GM18505 (cell line): ENCODE measurements around the gene MAP3K19.
A peak's percentile ranks its signal among the peaks of the same experiment; 100 is the strongest.

Experiments used
- ATAC-seq: cut with Tn5 transposase; IDR thresholded peaks from one replicate; pipeline ENCODE4 v1.9.1; 2021; ENCODE audit not compliant: unreplicated experiment
- POLR2A ChIP-seq: IDR thresholded peaks from 4 replicates; pipeline ENCODE4 v1.6.1; 2011; ENCODE audit warnings: borderline replicate concordance; ENCODE audit not compliant: insufficient read depth, insufficient read length; ENCODE audit errors: extremely low read depth

The MAP3K19 gene

GRCh38 chr2:134944975-134945374 lies 102.3 kb downstream of the MAP3K19 start:
- ATAC-seq, result no peak

GRCh38 chr2:134943540-134943939 lies 103.7 kb downstream of the MAP3K19 start:
- no peak for TF ChIP-seq POLR2A
- ATAC-seq, result peak; percentile 79

More at GRCh38 chr2:134944975-134945374, 102.3 kb downstream of the MAP3K19 start:
- TF ChIP-seq POLR2A, result no peak

GRCh38 chr2:134936691-134937090 lies 110.6 kb downstream of the MAP3K19 start:
- no peak for TF ChIP-seq POLR2A
- no peak for ATAC-seq

- ATAC-seq, result no peak
- TF ChIP-seq POLR2A, result no peak
Observed at GRCh38 chr2:134934641-134935040, 112.6 kb downstream of the MAP3K19 start.

- TF ChIP-seq POLR2A, result no peak
- ATAC-seq, result no peak
Observed at GRCh38 chr2:134934150-134934549, 113.1 kb downstream of the MAP3K19 start.

- no peak for TF ChIP-seq POLR2A
- ATAC-seq, result no peak
Observed at GRCh38 chr2:134933732-134934131, 113.5 kb downstream of the MAP3K19 start.

- ATAC-seq, result no peak
- no peak for TF ChIP-seq POLR2A
Observed at GRCh38 chr2:134932864-134933526, 114.3 kb downstream of the MAP3K19 start.

GRCh38 chr2:134927195-134927594 lies 120.1 kb downstream of the MAP3K19 start:
- TF ChIP-seq POLR2A, result no peak
- ATAC-seq, result no peak

GRCh38 chr2:134926231-134926931 lies 120.9 kb downstream of the MAP3K19 start:
- no peak for TF ChIP-seq POLR2A
- ATAC-seq, result no peak

GRCh38 chr2:134924912-134925311 lies 122.3 kb downstream of the MAP3K19 start:
- TF ChIP-seq POLR2A, result no peak
- no peak for ATAC-seq

GRCh38 chr2:134919341-134920210 lies 127.7 kb downstream of the MAP3K19 start:
- ATAC-seq, result peak; percentile 2
- TF ChIP-seq POLR2A, result no peak

GRCh38 chr2:134918526-134919340 lies 128.5 kb downstream of the MAP3K19 start, which contains the start of gene CCNT2:
Gene CCNT2, plus strand, starts transcription at chr2:134918822. Its CDS starts 33 bp downstream, at chr2:134918855.
- peak; percentile 81 for ATAC-seq
- peak; percentile 74 for TF ChIP-seq POLR2A
